Transverse colon (tissue), 3 donors: Measurements from ENCODE around the gene KDELR1.

ENCODE experiments used
- CTCF ChIP-seq, 5 experiments: fragments of 200-600 bp in 3 of 5; fragments of 450-650 bp in 2 of 5; sonication (generic) in 3 of 5; IDR thresholded peaks; 1 replicate in 2 of 5; 2 replicates in 3 of 5; pipeline ENCODE4 v1.5.1; 2016 to 2017; ENCODE audit warnings: antibody characterized with exemption in 5 of 5, inconsistent platforms in 3 of 5, mild to moderate bottlenecking in 2 of 5, moderate library complexity in 1 of 5
- POLR2A ChIP-seq: fragments of 450-650 bp; IDR thresholded peaks from one replicate; pipeline ENCODE4 v1.6.1; 2016; ENCODE audit warnings: antibody characterized with exemption, mild to moderate bottlenecking, moderate library complexity

DNA sequence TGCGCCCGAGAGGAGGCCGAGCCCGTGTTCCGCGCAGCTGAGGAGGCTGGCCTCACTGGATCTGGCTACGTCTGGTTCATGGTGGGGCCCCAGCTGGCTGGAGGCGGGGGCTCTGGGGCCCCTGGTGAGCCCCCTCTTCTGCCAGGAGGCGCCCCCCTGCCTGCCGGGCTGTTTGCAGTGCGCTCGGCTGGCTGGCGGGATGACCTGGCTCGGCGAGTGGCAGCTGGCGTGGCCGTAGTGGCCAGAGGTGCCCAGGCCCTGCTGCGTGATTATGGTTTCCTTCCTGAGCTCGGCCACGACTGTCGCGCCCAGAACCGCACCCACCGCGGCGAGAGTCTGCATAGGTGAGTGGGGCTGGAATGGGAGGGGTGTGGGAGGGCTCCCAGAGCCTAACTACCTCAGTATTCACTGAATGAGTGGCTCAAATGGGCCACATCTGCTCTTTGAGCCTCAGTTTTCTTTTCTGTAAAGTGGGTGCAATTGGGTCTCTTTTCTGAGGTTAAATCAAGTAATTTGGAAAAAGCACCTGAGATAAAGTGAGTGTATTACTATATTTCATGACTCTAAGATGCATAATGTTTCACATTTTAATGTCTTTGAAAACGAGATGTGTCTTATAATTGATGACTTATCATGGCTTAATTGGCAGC lies 13.8 kb upstream of the KDELR1 start:
- TF ChIP-seq POLR2A (no peak), CTCF (IDR thresholded peaks at IDR 0.05) (no peak)
